Measurements from ENCODE around the gene PDE4C.
A peak's percentile ranks its signal among the peaks of the same experiment; 100 is the strongest.

PDE4C gene

DNA sequence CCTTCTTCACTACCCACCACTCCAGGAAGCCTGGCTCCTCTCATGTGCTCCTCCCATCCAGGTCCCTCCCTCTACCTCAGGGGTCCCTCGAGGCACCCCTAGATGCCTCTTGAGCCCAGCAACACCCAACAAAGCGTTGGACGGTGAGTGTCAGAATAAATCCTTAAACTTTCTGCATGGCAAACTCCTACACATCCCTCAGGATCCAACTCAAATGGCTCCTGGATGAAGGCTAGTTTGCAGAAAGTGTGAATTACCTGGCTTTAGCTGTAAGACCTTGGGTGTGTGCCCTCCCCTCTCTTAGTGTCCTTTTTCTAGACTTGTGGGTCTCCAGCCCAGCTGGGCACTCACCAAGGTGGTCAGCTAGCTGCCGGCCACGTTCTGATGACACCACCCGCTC is 27.9 kb downstream of the PDE4C start:
- no peak for DNase-seq (ENCODE audit: low read depth in 2 of 2)

DNA sequence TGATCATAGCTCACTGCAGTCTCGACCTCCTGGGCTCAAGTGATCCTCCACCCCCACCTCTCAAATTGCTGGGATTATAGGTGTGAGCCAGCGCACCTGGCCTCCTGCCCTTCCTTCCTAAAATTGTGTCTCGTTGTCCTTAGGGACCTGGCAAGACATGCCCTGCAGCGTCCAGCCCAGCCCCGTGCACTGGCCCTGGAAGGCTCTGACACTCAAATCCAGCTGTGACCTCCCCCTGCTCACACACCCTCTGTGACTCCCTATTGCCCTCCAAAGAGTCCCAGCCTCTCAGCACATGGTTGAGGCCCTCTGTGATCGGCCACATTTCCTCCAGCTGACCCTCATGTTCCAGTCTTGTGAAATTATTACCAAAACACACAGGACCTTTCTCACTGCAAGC is 28.3 kb downstream of the PDE4C start:
- DNase-seq (ENCODE audit: low read depth in 2 of 2), result no peak

DNA sequence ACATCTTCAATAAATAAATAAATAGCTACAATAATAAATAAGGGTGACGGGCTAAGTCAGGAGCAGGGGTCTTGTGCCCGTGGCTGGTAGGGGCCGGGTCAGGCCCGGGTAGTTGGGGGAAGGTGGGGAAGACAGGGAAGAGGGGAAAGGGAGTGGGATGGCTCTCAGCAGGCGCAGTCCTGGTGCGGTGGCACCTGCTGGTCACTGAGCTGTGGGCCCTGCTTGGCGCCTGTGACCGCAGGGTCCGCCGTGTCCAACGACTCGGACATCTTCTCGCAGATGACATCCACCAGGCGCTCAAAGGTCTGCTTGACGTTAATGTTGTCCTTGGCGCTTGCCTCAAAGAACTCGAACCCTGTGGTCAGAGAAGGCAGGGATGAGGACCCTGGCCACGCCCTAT is 28.9 kb downstream of the PDE4C start:
- no peak for DNase-seq (ENCODE audit: low read depth in 2 of 2)

DNA sequence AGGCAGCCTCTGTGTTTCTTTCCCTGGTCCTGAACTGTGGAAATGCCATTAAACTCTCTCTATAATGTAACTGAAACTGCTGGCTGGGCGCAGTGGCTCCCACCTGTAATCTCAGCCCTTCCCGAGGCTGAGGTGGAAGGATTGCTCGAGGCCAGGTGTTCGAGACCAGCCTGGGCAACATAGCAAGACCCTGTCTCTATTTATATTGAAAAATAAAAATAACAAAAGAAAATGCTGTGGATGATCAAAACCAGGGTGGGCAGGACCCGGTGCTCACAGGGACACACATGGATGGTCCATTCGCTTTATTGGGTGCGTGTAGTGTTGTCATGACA is 29.8 kb downstream of the PDE4C start:
- DNase-seq (ENCODE audit: low read depth in 2 of 2), result no peak

DNA sequence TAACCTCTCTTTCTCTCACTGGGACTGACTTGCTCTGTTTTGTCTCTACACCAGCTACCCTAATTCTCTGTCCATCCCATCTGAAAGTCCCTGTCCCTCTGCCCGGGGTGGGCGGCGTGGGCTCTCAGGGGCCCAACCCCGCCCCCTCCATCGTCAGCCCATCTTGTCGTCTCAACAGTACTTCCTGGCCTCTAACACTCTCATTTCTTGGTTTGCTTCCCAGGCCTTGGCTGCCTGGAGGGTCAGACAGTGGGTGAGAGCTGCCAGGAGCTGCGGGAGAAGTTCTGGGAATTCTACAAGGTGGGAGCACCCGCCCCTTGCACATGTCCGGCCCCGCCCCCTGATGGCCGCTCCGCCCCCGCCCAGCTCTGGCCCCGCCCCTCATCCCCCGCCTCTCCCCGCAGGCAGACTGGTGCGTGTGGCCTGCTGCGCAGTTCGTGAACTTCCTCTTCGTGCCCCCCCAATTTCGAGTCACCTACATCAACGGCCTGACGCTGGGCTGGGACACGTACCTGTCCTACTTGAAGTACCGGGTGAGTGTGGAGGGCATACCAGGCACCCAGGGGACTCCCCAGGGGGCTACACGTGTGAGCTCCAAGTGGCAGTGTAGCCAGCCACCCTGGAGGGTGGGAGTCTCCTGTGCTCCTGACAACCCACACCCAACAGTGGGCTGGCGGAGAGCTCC is 31.5 kb downstream of the PDE4C start:
- no peak for DNase-seq (ENCODE audit: low read depth in 2 of 2)

DNA sequence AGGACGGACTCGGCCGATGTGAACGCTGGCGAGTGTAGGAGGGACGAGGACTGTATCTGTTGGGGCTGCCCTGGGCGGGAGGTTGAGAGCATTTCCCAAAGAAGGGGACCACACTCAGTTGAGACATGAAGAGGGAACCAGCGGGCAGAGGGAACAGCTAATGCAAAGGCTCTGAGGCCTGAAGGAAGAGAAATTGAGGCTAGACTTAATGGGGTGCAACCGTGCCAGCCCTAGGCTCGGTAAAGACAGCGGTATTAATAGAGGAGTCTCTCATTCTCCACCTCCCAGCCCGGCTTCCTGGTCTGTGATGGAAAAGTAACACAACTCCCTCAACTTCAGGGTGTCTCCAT is 32.1 kb downstream of the PDE4C start:
- DNase-seq (ENCODE audit: low read depth in 2 of 2), result no peak

DNA sequence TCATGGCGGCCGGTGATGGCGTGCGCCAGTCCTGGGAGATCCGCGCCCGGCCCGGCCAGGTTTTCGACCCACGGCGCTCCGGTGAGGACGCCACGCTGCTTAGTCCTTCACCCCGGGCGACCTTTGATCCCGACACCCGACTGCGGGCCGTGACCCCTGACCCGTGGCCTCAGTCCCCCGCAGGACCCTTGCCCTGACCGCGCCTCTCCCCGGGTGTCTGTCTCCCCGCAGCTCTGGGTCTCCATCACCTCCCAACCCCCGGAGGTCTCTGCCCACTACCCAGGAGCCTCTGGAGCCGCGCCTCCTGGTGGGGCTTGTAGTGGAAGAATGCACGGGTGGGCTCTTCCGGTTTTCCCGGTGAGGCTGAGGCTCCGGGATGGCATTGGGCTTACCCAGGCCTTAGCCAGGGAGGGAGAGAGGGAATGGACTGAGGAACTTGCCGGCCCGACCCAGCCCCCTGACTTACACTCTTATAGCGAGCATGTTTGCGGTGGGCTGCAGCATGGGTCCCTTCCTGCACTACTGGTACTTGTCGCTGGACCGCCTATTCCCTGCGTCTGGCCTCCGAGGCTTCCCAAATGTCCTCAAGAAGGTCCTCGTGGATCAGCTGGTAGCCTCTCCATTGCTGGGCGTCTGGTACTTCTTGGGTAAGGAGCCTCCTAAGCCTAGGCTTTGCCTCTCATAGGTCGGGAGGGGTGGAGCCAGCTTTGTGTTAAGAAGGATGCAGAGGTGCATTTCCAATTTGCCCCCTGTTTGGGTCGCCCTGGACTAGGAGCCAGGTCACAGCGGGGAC is 32.7 kb downstream of the PDE4C start:
- DNase-seq (ENCODE audit: low read depth in 2 of 2), result no peak

DNA sequence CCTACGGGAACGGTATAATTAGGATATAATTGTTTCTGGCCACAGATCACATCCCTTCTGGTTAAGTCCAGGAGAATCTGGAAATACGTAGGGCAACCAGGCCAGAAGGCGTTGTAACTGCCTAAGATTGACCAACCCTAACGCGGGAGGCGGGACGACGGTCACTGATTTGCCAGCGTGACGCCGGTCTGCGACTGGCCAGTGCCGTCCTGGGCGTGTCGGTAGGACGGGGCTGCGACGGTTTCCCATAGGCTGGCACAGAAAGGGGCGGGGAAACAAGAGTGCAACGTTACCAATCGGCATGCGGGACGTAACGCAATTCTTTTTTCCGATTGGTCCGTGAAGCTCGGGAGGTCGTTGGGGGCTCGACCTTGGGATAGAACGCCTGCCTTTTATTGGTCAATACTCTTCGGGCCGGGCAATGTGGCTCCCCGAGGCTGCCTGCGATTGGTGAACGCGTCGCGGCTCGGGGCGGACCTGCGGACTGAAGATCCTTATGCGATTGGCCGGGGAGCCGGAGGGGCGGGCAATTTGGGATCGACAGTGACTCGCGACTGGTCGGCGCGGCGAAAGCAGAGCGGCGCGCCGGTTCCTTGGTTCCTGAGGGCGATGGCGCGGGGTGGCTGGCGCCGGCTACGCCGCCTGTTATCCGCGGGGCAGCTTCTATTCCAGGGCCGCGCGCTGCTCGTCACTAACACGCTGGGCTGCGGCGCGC is 33.4 kb downstream of the PDE4C start, which contains the start of gene MPV17L2:
TSS of gene MPV17L2 (plus strand) at position 546 of the 715 bp plus-strand sequence. CDS start at position 610, 64 bp downstream.
- peak; percentile 100 for DNase-seq (ENCODE audit: low read depth in 2 of 2)

DNA sequence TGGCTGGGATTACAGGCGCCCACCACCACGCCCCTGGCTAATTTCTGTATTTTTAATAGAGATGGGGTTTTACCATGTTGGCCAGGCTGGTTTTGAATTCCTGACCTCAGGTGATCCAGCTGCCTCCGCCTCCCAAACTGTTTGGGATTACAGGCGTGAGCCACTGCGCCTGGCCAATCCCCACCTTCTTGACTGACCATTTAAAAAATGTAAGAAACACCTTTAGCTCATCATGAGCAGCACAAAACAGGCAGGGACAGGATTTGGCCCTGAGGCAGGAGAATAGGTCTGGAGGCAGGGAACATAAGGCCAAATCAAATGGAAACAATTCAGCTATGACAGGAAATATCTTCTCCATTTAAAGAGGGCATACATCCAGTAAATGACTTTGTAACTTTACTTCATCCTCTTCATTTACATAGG is 34.6 kb downstream of the PDE4C start:
- DNase-seq (ENCODE audit: low read depth in 2 of 2), result no peak

DNA sequence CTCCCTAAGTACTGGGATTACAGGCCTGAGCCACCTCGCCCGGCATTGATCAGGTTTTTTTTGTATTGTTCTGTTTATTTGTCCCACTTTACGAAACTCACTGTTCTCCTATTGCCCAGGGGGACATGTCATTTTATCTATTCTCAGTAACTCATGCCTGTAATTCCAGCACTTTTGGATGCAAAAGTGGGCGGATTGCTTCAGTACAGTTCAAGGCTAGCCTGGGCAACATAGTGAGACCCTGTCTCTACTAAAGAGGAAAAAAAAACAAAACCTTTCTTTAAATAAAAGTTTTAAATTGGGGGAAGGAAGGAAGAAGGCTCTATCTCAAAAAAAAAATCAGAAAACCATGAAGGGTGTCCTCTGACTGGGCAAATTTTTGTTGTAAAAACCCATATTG is 36.0 kb downstream of the PDE4C start:
- DNase-seq (ENCODE audit: low read depth in 2 of 2), result no peak

DNA sequence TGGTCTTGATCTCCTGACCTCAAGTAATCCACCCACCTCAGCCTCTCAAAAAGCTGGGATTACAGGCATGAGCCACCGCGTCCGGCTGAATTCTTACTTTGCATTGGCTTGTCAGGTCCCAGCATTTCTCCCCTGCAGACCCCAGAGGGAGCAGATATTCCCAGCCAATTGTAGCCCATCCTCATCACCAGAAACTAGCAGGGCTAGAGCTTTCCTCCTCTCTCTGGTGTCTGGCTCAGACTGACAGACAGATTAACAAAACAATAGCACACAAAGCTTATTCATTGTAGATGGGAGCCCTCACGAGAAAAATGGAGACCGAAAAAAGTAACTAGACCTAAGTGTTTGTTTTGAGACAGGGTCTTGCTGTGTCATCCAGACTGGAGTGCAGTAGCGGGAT is 40.7 kb downstream of the PDE4C start:
- no peak for DNase-seq (ENCODE audit: low read depth in 2 of 2)

DNA sequence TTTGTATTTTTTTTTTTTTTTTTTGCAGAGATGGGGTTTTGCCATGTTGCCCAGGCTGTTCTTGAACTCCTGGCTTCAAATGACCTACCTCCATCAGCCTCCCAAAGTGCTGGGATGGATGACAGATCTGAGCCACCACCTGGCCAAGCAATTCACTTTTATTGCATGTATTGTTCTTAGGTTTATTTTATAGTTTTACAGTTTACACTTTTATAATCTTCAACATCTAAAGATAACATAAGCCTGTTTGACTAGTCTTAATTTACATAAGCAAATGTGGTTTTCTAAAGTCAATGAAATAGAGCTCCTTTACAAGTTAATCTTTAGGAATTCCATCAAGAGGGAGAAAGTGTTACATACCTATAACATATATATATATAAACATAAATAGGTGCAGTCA is 42.7 kb downstream of the PDE4C start:
- no peak for DNase-seq (ENCODE audit: low read depth in 2 of 2)

DNA sequence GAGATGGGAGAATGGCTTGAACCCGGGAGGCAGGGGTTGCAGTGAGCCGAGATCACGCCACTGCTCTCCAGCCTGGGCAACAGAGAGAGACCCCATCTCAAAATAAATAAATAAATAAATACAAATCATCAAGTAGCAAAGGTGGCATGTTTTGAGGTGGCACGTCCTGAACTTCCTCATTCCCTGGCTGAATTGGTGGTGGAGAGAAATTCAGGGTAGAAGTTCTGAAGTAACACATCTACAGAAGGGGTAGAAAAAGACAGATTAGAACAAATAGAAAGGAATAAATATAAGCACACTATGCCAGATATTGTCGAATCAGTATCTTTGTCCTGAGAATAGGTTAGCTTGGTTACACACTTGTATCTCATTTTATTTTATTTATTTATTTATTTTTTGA is 46.3 kb downstream of the PDE4C start:
- DNase-seq (ENCODE audit: low read depth in 2 of 2), result no peak

DNA sequence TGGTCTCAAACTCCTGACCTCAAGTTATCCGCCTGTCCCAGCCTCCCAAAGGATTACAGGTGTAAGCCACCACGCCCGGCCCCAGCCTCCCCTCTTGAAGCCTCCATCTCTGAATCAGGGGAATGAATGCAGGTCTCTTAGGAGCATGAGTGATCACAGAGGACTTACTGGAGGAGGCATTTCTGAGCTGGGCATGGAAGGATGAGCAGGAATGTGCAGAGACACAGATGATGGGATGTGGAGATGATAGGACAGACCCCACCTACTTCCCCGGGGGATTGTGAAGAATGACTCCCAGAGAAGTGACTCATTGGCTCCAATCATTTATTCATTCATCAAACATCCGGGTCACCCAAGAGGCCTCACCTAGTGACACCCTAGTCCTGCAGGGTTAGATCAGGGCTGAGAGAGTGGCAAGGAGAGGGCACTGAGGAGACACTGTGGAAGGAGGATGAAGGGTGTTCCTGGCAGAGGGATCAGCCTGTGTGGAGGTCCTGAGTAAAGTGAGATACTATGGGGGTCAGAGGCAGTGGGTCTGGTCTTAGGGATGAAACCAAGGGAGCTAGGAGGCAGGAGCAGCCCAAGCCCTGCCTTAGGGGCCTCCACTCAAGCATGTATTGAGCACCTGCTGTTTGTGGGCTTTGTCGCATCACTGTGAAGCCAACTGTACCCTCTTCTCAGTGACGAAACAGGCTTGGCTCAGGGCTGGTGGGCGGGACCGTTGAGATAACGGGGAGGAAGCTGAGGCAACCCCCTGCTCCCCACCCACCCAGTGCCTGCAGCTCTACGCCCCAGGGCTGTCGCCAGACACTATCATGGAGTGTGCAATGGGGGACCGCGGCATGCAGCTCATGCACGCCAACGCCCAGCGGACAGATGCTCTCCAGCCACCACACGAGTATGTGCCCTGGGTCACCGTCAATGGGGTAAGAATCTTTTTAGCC is 49.6 kb downstream of the PDE4C start:
- DNase-seq (ENCODE audit: low read depth in 2 of 2), result no peak

DNA sequence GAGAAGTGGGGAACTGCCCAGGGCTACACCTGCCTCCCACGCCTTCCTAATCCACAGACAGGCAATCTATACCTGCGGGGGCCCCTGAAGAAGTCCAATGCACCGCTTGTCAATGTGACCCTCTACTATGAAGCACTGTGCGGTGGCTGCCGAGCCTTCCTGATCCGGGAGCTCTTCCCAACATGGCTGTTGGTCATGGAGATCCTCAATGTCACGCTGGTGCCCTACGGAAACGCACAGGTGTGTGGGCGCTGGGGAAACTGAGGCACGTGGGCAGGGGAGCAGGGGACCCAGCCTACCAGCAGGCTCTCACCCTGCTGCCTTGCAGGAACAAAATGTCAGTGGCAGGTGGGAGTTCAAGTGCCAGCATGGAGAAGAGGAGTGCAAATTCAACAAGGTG is 51.3 kb downstream of the PDE4C start:
- no peak for DNase-seq (ENCODE audit: low read depth in 2 of 2)

All from fibroblast of skin of left biceps (primary cell).